GM12875 (cell line): ENCODE measurements around the gene FAM78B.

Experiments used
- H3K4me3 ChIP-seq: one replicate; pipeline ENCODE4 v1.5.1; 2011; ENCODE audit warnings: low read depth, low read length, control low read depth
- TF ChIP-seq, protein P1 (sequence below): IDR thresholded peaks from 2 replicates; pipeline ENCODE4 v1.5.1; 2011; ENCODE audit warnings: low read depth, mild to moderate bottlenecking, control low read depth, inconsistent platforms, low read length, moderate library complexity, borderline replicate concordance; ENCODE audit not compliant: insufficient read depth

FAM78B gene

DNA sequence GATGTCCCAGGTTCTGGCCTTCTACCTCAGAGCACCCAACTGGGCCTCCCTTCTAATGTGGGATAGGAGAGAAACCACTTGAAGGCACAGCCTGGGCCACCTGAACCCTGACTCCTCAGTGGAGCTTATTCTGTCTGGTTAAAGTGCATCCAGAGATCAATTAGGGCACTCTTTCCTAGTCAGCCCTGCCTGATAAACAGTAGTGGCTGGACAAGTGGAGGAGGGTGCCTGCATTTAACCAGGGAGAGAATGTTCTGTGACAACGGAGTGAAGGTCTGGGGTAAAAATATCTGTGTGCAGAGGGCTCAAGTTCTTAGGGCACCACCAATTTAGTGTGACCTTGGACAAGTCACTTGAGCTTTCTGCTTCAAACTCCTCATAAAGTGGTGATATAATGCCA, 101.8 kb downstream of the FAM78B start:
- TF ChIP-seq, protein P1, sequence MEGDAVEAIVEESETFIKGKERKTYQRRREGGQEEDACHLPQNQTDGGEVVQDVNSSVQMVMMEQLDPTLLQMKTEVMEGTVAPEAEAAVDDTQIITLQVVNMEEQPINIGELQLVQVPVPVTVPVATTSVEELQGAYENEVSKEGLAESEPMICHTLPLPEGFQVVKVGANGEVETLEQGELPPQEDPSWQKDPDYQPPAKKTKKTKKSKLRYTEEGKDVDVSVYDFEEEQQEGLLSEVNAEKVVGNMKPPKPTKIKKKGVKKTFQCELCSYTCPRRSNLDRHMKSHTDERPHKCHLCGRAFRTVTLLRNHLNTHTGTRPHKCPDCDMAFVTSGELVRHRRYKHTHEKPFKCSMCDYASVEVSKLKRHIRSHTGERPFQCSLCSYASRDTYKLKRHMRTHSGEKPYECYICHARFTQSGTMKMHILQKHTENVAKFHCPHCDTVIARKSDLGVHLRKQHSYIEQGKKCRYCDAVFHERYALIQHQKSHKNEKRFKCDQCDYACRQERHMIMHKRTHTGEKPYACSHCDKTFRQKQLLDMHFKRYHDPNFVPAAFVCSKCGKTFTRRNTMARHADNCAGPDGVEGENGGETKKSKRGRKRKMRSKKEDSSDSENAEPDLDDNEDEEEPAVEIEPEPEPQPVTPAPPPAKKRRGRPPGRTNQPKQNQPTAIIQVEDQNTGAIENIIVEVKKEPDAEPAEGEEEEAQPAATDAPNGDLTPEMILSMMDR = no peak
- no peak overlapping the region for H3K4me3 ChIP-seq

DNA sequence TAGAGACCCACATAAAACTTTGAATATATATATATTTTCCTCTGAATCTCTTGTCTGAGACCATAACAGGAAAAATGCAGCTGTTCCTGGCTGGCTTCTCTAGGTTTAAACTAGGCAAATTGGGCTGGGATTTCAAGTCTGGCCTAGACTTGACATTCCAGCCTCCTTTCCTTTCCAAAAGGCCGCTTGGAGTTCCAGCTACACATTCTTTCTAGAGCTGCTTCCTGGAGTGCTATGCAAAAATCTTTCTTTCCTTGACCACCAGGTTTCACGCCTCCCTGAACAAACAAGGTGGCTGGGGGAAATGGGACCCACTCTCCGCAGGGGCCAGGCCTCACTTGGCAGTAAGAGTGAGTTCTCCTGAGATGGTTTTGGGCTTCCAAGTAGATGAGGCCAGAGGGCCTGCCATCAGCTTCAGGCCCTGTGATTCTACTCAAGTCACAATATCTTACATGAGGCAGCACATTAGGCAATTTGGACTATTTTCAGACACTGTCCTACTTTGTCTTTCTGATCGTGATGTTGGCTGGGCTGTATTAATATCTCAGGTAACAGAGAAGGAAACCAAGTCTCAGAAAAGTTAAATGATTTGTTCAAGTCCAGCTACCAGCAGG, 102.4 kb downstream of the FAM78B start:
- H3K4me3 ChIP-seq = no peak overlapping the region
- TF ChIP-seq, protein P1 = no peak

DNA sequence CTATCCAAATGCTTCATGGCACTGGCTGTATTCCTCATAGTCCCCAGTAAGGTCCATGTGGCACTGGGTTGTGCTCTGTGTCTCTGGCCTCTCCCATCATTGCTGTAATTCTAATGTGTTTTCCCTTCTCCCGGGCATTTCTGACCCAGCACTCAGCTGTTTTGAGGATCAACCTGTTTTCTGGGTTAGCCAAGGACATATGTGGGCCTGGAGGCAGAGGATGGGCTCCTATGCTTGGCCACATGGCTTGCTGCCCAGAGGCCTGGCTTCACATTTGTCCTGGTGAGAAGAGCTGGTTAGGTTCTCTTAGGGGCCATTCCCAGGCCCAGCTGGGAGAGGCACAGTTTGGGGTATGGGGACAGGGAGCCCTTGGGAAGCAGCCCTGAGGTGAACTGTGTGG, 103.1 kb downstream of the FAM78B start:
- no peak overlapping the region for H3K4me3 ChIP-seq
- TF ChIP-seq, protein P1 = no peak

DNA sequence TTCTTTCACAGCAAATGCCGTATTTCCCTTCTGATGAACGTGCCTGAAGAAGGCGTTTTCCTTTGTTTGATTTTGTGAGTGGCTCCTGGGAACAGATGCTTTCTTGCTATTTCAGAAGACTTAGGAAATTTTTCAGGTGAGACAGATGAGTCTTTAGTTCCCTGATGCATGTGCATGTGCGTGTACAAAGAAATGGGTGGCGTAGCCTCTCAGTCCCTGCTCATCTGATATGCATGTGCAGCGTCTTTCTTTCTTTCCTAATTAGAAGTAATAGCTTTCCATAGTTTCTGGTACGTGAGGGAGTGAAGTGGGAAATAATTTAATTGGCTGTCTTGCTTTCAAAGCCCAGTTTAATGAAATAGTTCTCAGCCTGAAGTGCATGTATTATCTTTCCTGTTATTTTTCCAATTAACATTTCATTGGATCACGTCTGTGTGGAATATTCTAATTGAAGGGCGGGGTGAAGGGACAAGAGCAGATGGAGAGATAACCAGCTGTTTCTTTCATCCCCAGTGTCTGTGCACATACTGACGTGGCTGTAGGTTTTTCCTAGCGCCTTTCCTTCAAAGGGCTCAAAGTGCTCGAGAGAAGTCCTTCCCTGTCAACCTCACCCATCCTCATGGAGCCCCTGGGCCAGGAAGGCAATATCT, 104.3 kb downstream of the FAM78B start:
- TF ChIP-seq, protein P1 = no peak
- no peak overlapping the region for H3K4me3 ChIP-seq

DNA sequence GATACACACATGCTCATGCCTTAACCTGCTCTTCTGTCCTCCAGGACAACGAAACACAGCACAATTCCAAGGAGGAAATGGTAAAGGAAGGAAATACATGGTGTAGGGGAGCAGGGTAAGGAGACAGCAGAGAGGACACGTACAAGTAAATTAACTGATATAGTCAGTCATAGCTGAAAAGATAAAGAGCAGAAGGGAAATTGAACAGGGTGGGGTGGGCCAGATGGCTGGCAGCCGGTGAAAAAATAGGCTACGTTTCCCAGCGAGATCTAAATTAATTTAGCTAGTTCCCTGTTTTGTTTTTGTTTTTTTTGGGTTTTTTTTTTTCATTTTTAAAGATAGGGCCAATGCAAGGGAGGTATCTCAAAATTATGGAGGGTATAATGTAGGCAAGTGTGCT, 109.2 kb downstream of the FAM78B start:
- no peak overlapping the region for H3K4me3 ChIP-seq
- TF ChIP-seq, protein P1 = no peak

DNA sequence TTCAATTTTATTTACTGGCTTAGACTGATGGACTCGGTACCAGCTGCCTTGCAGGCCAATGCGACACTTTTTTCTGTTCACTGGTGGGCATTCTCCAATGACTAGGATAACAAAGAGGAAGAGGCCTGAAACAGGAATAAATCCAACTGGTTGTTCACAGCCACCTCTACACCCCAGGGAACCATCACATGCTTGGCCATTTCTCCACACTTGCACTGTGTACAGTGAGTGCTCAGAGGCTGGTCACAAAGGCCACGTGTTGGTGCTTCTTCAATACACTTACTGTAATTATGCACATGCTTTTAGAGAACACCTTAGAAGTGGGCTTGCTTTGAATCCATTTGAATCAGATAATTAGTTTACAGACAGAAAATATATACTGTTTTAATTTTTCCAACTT, 113.4 kb downstream of the FAM78B start:
- no peak overlapping the region for H3K4me3 ChIP-seq
- TF ChIP-seq, protein P1 = no peak
